Activated naive CD8-positive, alpha-beta T cell treated with anti-CD3 and anti-CD28 coated beads, Interleukin-2, amount 50 U/mL, for 16 hours (primary cell): ENCODE results near the gene PROZ.

Experiments used
- DNase-seq: peaks from one replicate; pipeline ENCODE4 v3.0.0-alpha.2; 2020; ENCODE audit warnings: low read depth, low spot score

Gene PROZ

DNA sequence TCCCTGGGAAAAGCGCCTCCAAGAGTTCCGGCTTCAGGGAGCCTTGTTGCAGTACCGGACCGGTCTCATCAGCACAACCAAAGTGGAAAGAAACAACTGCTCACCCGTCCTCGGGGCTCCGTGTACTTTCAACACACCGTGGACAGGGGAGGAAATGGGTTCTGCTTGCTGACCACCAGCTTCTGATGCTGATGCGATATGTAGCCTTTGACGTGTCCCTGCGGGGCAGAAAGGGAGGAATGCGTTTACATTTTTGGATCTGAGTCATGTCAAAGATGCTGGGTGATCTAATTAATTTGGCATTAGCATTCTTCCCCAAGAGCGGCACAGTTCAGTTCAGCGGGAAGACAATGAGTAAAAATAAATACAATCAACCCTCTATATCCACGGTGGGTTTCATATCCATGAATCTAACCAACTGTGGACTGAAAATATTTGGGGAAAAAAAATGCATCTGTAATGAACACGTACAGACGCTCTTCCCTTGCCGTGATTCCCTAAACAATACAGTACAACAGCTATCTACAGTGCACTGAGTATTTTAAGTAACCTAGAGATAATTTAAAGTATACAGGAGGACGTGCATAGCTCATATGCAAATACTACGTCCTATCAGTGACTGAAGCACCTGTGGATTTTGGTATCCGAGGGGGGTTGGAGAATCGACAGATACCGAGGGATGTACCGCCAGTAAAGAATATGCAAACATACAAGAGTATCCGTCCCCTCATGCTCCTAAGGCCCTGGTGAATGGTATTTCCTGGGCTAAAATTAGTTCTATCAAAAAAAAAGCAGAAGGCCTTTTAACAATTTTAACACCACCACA, 19.8 kb downstream of the PROZ start:
- no peak for DNase-seq

DNA sequence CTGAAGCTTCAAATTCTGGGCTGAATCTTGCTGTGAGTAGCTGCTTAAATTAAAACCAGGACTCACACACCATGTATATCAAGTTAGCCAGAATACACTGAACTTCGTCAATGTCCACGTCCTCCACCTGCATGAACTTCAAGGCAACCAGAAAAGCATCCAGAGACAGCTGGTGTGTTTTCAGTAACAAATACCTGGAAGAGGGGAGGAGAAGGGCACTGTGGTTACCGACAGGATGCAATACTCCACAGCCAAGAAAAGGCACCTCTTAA, 20.4 kb downstream of the PROZ start:
- no peak for DNase-seq

DNA sequence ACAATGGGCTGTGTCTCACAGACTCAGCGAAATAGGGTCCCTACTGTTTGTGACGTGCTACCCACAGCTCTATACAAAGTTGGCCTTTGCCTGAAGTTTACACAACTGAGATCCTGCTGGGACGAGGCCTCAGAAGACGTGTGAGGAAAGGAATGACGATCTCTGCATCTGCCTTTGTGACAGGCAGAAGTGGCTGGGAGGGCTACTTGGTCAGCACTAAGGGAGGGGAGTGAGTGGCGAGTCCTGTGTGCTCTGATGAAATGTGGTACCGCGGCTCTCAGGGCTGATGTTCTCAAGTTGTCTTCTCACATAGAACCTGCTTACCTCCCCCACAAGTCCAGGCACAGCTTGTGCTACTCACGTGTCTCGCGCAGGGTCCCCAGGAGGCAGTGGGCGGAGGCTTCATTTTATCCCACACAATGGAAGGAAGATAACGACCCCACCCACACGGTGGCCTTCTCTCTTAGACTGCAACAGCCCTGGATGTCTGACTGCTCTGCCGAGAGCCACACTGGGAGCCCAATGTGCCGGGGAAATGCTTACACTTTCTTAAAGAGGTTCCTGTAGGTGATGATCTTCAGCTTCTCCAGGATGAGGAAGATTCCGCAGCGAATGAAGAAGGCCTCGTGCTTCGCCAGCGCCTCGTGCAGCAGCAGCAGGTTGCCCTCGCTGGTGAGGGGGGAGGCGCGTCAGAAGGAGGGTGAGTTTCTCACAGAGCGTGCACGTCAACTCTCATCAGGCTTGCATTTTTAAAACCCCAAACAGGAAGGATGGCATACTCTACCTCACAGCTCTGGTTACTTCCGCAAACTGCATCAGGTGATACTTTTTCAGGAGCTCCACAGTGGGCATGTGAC, 21.2 kb downstream of the PROZ start:
- DNase-seq: no peak

DNA sequence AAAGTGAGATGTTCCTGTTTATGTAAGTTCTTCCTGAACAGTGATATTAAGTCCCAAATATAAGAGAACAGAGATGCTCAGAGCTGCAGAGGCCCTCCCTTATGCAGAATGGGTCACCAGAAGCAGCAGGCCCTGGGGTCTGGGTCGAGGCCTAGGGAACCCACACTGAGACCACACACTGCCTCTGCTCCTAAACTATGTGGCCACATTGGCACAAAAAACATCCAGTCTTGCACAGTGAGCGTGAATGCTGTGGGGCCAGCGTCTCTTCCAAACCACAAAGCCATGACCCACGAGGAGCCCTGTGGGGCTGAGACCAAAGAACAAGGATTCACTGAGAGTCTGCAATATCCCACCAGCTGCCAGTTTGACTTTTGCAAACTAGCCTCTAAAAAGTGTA, 23.6 kb downstream of the PROZ start:
- DNase-seq: no peak

DNA sequence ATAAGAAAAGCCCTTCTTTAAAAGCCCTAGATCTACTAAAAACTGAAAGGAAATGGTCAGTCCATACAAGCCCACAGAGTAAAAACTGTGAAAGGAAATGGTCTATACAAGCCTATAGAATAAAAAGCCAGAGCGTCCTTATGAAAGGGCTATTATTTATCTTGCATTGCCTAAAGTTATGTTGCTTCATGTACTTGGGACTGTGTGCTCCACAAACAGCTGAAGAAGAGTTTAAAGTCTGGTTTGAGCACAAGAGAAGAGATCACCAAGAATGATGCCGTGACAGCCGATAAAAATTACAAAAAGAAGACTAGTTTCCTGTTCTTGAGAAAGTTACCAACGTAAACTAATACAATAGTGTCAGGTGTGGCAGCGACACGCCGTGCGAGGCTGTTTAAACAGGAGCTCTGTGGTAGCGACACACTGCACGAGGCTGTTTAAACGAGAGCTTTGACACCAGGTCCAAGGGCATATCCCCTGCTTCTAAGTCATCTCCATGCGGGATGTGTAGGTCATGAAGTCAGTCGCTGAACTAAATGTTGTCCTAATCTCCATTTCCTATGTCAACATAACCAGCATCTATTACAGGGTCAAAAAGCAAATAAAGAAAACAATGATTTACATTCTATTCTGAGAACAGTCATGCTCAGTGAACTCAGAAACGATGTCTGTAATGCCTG, 25.1 kb downstream of the PROZ start:
- DNase-seq: no peak

DNA sequence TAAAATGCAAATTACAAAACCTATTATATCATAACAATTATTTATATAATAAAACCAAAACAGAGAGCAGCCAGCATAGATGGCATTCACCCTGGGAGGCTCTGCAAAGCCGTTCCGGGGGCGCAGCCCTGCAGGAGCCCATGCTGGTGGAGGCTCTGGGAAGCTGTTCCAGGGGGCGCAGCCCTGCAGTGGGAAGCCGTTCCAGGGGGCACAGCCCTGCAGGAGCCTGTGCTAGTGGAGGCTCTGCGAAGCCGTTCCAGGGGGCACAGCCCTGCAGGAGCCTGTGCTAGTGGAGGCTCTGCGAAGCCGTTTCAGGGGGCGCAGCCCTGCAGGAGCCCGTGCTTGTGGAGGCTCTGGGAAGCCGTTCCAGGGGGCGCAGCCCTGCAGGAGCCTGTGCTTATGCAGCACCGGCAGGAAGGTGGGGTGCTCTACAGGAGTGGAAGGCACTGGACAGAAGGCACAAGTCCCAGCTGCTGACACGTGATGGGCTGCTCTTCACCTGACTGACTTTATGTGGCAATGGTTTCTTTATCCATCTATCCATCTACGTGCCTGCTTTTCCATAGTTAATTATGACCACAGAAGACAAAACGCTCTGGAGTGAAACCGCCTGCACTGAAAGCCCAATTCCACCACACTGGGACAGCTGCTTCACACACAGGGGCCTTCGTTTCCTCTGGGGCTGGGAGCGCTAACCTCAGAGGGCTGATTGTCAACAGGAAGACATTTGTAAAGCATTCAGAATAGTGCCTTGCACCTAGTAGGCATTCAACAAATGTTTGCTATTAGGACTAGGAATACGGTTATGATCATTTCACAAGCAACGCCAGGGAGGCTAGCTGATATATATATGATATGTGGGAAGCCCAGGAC, 26.4 kb downstream of the PROZ start:
- no peak for DNase-seq

DNA sequence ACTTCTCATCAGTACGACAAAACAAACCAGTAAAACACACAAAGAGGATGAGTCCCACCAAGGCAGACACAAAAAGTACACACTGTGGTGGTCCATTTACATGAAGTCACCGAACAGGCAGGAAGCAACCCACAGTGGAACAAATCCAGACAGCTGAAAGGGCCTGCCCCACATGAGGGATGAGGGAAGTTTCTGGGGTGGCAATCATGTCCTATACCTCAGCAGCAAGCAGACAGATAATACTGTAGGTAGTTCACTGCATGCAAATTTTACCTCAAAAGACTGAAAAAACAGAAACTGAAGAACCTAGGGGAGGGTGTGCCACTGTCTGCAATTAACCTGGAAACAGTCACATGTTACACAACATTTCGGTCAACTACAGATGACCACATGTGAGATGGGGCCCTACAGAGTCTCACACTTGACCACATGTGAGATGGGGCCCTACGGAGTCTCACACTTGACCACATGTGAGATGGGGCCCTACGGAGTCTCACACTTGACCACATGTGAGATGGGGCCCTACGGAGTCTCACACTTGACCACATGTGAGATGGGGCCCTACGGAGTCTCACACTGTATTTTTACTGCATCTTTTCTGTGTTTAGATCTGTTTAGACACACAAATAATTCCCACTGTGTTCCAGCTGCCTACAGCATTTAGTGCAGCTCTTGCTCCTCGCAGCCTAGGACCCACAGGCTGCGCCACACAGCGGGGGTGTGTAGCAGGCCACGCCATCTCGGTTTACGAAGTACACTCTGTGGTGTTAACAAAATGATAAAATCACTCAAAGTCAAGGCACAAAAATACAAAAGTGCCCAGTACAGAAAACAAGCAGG, 27.8 kb downstream of the PROZ start:
- no peak for DNase-seq

DNA sequence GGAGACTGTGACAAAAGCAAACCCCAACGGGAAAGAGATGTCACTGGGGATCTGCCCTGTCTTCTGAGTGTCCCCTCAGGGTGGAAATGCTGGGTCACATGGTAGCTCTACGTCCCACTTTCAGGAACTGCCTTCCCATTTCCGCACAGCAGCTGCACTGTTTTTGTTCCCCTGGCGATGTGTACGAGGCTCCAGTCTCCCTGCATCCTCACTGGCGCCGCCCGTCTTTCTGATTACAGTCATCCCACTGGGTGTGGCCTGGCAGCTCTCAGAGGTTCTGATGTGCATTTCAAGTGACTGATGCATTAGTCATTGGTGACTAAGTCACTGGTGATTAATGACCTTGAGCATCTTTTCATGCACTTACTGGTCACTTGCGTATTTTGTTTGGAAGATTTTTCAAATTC, 28.8 kb downstream of the PROZ start:
- DNase-seq: peak; percentile 29

DNA sequence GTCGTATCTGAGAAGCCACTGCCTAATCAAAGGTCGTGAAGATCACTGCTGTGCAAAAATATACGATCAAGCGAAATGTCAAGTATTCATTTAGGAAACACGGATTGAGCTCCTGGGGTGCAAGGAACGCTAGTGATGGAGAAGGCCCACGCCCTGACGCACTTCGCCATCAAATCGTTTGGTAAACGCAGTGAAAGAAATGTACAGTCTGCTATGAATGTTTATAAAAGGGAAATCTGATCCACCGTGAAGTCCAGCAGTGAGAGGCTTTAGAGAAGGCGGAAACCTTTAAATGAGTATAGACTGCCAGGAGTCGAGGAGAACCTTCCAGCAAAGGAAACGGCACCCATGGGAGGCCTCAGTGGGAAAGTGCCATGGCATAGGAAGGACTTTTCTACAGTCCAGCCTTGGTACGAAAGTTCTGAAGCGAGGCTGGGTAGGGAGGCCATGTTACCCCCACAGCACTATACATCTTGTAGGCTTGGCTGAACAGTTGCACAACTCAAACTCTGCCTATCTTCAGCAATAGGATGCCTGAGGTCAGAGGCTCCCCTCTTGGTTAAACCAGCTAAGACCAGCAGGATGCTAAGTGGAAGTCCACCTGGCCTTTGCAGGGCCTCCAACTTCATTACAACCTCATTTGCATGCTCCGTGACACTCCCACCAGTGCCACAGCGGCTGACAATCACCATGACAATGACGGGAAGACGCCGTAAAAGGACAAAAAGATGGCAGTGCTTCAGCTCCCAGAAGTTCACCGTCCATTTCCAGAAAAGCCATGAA, 29.6 kb downstream of the PROZ start:
- no peak for DNase-seq

DNA sequence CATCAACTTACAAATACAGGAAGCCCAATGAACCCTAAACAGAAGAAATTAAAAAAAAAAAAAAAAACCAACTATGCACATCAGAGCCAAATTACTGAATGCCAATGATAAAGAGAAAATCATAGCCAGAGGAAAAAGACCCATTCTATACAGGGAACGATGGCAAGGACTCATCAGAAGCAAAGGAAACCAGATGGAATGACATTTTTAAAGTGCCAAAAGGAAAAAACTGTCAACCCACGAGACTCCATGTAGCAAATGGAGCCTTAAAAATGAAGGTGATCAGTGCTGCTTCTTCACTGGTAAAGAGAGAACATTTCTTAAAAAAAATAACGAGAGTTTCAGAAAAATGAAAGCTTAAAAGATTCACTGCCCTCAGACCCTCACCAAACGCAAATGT, 31.7 kb downstream of the PROZ start:
- no peak for DNase-seq

DNA sequence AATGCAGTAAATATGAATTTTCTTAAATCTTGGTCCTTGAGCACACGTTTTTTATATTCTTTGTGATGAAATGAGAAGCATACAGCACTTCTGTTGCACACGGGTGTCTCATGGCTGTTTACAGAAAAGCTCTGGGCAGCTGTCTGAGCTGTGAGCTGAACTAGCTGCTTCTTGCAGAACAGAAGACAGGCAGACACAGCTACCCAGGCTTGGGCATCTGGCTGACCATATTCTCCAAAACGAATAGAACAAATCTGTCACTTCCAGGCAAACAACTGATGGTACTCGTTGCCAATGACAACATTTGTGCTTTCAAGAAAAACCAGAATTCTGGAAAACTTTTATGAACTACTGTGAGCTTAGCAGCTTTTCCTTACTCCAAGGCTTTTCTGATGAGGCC, 33.8 kb downstream of the PROZ start:
- DNase-seq: no peak

DNA sequence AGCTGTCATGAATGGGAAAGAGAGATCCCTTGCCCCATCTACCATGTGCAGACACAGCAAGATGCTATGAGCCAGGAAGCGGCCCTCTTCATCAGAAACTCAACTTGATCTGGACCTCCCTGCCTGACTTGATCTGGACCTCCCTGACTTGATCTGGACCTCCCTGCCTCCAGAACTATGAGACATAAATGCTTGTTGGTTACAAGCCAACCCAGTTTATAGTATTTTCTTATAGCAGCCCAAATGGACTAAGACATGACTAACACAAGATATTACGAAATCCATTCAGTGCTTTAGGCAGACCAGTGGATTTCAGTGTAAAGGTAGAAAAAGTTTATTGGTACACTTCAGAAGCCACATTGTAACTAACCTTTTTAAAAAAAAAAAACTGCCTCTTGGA, 34.5 kb downstream of the PROZ start:
- no peak for DNase-seq

DNA sequence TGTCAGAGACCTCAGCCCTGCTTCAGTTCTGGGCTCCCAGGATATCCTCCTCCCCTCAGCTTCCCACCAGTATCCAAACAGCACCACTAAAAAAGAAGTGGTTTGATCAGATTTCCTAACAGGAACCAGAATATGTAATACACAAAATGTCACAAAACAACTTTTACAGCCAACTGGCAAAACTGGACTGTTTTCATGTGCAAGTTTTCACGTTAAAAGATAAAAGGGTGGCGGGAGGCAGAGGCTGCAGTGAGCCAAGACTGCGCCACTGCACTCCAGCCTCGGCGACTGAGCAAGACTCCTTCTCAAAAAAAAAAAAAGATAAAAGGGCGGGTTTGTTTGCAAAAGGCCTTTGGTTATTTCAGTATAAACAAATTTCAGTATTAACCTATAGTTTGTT, 36.9 kb downstream of the PROZ start:
- no peak for DNase-seq

DNA sequence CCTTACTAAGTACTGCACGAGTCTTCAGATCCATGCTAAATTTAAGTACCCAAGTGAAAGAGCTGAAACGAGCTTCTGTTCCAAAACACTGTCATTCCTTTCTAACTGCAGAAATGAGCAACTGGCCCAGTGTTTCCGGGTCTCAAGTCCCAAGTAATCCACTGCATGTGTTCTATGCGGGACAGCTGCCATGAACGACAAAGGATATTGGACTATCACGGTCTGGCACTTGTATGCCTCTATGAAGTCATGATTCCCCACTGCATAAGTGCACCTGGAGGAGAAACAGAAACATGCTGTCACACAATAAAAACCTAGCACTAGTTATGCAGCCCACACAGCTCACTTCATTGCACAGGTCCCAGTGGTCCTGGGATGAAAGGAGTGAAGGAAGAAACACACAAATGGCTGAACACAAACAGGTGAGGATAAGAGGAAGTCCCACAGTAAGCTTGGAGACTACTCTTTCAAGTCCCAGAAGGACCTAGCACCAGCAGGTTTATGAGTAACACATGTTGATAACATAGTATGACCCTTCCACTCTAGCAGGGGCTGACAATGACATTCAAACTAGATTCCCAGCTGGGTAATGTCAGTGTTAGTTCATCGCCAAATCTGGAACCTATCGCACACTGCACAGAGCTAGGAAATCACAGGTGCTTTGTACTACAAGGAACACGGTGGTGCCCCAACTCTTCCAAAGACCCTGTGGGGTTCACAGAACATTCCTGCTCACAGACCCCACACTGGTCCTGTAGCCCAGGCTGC, 38.7 kb downstream of the PROZ start:
- DNase-seq: no peak

DNA sequence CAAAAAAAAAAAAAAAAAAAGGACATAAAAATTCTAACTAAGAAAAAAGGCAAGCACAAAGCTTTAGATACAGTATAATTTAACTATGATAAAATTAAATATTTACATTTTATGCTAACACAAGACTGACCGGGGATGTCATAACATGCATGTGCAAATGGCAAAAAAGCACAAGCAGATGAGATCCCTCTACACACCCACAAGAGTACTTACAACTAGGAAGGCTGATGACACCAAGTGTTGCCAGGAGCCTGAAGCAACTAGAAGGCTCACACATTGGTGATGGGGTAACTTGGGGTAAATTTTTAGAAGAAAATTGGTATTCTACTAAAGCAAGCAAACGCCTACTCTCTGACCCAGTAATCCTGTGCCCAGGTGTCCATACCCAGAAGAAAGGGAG, 43.4 kb downstream of the PROZ start:
- no peak for DNase-seq

DNA sequence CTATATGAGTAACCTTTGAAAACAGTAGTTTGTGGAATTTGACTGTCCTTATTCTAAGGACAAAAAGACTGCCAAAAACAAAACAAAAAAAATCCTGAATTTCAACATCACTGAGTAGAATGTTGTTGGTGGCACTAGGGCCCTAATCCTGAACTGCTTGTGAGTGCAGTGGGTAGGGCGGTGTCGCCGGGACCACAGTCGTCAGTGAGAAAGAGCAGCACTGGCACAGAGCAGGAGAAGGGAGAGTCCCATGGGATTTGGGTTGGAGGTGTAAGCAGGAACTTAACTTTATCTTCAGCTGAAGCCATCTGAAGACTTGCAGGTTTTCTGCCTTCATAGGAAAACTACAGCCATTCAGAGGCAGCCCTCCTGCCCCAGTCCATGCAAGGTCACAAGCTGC, 44.5 kb downstream of the PROZ start:
- no peak for DNase-seq

DNA sequence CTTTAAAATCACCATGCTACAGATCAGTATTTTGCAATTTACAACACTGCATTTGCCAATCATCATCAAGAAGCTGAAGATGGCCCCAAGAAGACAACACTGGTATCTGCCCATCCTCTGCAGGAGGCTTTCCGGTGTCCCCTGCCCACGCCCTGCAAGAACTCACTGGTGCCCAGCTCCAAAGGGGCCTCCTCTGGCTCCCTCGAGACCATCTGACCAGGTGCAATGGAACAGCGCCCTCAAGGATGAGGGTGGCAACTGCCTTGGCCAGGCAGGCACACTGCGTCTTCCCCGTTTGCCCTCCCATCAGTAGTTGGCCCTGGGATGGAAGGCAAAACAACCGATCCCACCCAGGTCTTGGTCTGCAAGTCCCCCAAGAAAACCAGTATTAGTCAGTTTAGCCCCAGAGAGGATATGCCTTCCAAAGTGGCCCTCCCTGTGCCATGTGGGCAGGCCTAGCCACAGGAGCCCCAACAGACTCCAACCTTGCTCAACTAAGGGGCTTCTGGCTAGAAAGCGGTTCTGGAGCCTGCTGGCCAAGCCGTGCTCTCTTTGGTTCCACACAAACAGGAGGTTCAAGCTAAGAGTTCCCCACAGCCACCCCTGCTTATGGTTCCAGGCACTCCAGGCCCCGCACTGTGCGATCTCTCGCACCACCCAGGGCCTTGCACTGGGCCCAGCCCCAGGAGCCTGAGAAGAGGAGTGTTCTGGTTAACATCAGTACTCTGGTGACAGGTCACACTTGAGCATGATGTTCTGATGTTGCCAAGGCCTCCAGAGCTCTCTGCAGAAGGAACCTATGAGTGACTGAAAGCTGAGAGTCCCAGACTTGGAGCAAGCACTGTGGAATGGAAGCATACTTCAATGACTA, 45.3 kb downstream of the PROZ start:
- DNase-seq: no peak

DNA sequence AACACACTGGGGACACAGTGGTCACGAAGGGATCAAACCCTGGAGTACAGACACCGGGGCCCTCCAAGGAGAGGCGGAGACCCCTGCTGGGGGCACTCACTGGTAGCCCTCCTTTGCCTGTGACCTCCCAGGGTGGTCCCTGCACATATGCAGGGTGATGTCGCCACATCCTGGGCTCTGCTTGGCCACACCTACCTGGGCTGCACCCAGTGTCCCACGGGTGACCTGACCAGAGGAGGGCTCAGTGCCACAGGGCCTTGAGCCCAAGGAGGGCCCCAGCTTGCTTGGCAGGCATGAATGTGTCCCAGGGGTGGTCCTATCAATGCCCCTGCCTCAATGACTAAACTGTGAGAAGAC, 45.9 kb downstream of the PROZ start:
- no peak for DNase-seq
